ENCODE results near the gene PHKA2.

PHKA2 gene

DNA sequence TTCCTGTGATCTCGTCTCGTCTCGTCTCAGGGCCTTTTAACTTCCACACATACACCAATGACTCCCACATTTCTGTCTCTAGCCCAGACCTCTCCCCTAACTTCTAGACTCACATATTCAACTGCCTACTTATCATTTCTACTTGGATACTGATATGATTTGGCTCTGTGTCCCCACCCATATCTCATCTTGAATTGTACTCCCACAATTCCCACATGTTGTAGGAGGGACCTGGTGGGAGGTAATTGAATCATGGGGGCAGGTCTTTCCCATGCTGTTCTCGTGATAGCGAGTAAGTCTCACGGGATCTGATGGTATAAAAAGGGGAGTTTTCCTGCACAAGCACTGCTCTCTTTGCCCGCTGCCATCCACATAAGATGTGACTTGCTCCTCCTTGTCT is 8.9 kb downstream of the PHKA2 start:
- Histone ChIP-seq H3K4me3 (ENCODE audit: severe bottlenecking) (no peak overlapping the region), H3K9me3 (ENCODE audit: severe bottlenecking) (no peaks in the 10 kb centered on the region), H3K27ac (ENCODE audit: poor library complexity, severe bottlenecking) (no peak overlapping the region), H3K36me3 (ENCODE audit: low read depth) (no peaks in the 10 kb centered on the region), H3K4me1 (ENCODE audit: insufficient read depth, poor library complexity, severe bottlenecking) (no peaks in the 10 kb centered on the region), H3K27me3 (ENCODE audit: insufficient read depth, poor library complexity, severe bottlenecking) (no peaks in the 10 kb centered on the region)
- DNase-seq (ENCODE audit: low spot score), result no peak
- TF ChIP-seq, protein P1, sequence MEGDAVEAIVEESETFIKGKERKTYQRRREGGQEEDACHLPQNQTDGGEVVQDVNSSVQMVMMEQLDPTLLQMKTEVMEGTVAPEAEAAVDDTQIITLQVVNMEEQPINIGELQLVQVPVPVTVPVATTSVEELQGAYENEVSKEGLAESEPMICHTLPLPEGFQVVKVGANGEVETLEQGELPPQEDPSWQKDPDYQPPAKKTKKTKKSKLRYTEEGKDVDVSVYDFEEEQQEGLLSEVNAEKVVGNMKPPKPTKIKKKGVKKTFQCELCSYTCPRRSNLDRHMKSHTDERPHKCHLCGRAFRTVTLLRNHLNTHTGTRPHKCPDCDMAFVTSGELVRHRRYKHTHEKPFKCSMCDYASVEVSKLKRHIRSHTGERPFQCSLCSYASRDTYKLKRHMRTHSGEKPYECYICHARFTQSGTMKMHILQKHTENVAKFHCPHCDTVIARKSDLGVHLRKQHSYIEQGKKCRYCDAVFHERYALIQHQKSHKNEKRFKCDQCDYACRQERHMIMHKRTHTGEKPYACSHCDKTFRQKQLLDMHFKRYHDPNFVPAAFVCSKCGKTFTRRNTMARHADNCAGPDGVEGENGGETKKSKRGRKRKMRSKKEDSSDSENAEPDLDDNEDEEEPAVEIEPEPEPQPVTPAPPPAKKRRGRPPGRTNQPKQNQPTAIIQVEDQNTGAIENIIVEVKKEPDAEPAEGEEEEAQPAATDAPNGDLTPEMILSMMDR (IDR thresholded peaks at IDR 0.05; ENCODE audit: poor library complexity, severe bottlenecking), result no peak
- ATAC-seq (ENCODE audit: low read depth), result no peak

- no peaks in the 10 kb centered on the region for H3K9me3 ChIP-seq (ENCODE audit: severe bottlenecking)
- ATAC-seq (ENCODE audit: low read depth) (0 out of 3 replicates have a peak, but pooled peaks have one; percentile 31), DNase-seq (ENCODE audit: low spot score) (no peak)
- no peak overlapping the region for H3K4me3 ChIP-seq (ENCODE audit: severe bottlenecking)
- TF ChIP-seq, protein P1 (IDR thresholded peaks at IDR 0.05; ENCODE audit: poor library complexity, severe bottlenecking), result no peak
- no peaks in the 10 kb centered on the region for H3K36me3 ChIP-seq (ENCODE audit: low read depth)
- H3K4me1 ChIP-seq (ENCODE audit: insufficient read depth, poor library complexity, severe bottlenecking), result no peaks in the 10 kb centered on the region
- H3K27me3 ChIP-seq (ENCODE audit: insufficient read depth, poor library complexity, severe bottlenecking), result no peaks in the 10 kb centered on the region
- H3K27ac ChIP-seq (ENCODE audit: poor library complexity, severe bottlenecking), result no peak overlapping the region
These were observed 10.3 kb downstream of the PHKA2 start for GRCh38 chrX:18973527-18974192.

GRCh38 chrX:18971506-18971905 is 12.4 kb downstream of the PHKA2 start:
- DNase-seq (ENCODE audit: low spot score) (no peak), ATAC-seq (ENCODE audit: low read depth) (no peak)
- H3K4me1 ChIP-seq (ENCODE audit: insufficient read depth, poor library complexity, severe bottlenecking), result no peaks in the 10 kb centered on the region
- no peaks in the 10 kb centered on the region for H3K27me3 ChIP-seq (ENCODE audit: insufficient read depth, poor library complexity, severe bottlenecking)
- H3K9me3 ChIP-seq (ENCODE audit: severe bottlenecking), result no peaks in the 10 kb centered on the region
- no peaks in the 10 kb centered on the region for H3K36me3 ChIP-seq (ENCODE audit: low read depth)
- TF ChIP-seq, protein P1 (IDR thresholded peaks at IDR 0.05; ENCODE audit: poor library complexity, severe bottlenecking), result no peak
- H3K27ac ChIP-seq (ENCODE audit: poor library complexity, severe bottlenecking), result no peak overlapping the region
- H3K4me3 ChIP-seq (ENCODE audit: severe bottlenecking), result no peak overlapping the region

DNA sequence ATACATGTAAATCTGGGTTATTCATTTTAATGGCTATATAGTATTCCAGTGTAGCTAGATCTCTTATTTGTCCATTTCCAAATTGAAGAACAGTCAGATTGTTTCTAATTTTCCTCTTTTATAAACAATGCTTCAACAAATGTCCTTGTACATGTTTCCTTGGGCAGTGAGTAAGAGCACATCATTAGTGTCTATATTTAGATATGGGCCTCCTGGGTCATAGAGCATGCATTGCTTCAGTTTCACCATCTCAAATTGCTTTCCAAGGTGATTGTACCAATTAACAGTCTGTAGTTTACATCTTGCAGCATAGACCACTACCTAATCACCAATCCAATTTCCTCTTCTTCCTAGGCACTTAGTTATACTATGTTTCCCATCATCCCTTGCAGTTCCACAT is 13.4 kb downstream of the PHKA2 start:
- TF ChIP-seq, protein P1 (IDR thresholded peaks at IDR 0.05; ENCODE audit: poor library complexity, severe bottlenecking), result no peak
- no peaks in the 10 kb centered on the region for H3K4me1 ChIP-seq (ENCODE audit: insufficient read depth, poor library complexity, severe bottlenecking)
- no peak for ATAC-seq (ENCODE audit: low read depth)
- no peak overlapping the region for H3K27ac ChIP-seq (ENCODE audit: poor library complexity, severe bottlenecking)
- H3K9me3 ChIP-seq (ENCODE audit: severe bottlenecking), result no peaks in the 10 kb centered on the region
- no peaks in the 10 kb centered on the region for H3K27me3 ChIP-seq (ENCODE audit: insufficient read depth, poor library complexity, severe bottlenecking)
- no peaks in the 10 kb centered on the region for H3K36me3 ChIP-seq (ENCODE audit: low read depth)
- H3K4me3 ChIP-seq (ENCODE audit: severe bottlenecking), result no peak overlapping the region
- no peak for DNase-seq (ENCODE audit: low spot score)

DNA sequence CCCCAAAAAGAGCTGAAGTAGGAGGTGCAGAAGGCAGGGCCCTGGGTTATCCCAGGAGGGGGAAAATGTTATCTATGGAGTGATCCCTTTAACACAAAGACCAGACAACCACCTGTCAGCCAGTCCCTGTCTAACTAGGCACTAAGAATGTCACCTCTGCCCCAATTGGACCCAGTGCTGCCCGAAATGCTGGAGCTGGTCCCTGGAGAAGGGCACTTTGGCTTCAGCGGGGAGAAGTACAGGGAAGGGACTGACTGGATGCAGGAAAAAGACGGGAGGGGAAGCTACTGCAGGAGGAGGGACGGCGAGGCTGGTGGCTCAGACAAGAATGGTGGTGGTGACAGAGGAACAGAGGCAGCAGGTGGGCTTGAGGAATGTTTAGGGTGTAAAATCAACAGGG is 17.3 kb downstream of the PHKA2 start:
- Histone ChIP-seq H3K9me3 (ENCODE audit: severe bottlenecking) (no peaks in the 10 kb centered on the region), H3K27me3 (ENCODE audit: insufficient read depth, poor library complexity, severe bottlenecking) (no peaks in the 10 kb centered on the region), H3K36me3 (ENCODE audit: low read depth) (no peaks in the 10 kb centered on the region), H3K4me1 (ENCODE audit: insufficient read depth, poor library complexity, severe bottlenecking) (peaks cover 21% of the 10 kb centered on the region), H3K27ac (ENCODE audit: poor library complexity, severe bottlenecking) (no peak overlapping the region), H3K4me3 (ENCODE audit: severe bottlenecking) (no peak overlapping the region)
- DNase-seq (ENCODE audit: low spot score) (no peak), ATAC-seq (ENCODE audit: low read depth) (no peak)
- TF ChIP-seq, protein P1 (IDR thresholded peaks at IDR 0.05; ENCODE audit: poor library complexity, severe bottlenecking), result no peak
